ENCODE results near the gene SYT1.

SYT1 gene

DNA sequence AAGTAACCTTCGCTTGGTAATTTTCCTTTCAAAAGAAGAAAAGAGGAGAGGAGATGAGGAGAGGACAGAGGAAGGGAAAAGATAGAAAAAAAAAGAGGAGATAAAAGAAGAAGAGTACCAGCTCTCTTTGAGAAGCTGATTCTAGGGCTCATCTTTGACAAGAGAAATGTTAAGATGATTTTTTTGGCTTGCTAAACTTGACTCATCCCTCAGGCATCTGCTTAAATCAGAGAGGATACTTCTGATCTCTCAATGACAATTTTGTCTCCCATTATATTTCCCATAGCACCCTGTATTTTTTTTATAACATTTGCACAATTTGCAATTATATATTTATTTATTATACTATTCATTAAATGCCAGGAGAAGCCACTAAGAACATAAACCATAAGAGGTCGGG lies 17.1 kb downstream of the SYT1 start:
- no peak for DNase-seq (ENCODE audit: low read depth)
- TF ChIP-seq POLR2A (IDR thresholded peaks at IDR 0.05; ENCODE audit: extremely low read depth, insufficient read length), result no peak
- TF ChIP-seq CTCF (IDR thresholded peaks at IDR 0.05; ENCODE audit: low read depth, low read length), result no peak
- no peak for TF ChIP-seq MYC (IDR thresholded peaks at IDR 0.05; ENCODE audit: low read depth, low read length)
- TF ChIP-seq MAX (IDR thresholded peaks at IDR 0.05; ENCODE audit: low read depth, low read length), result no peak
- H3K4me3 ChIP-seq (ENCODE audit: low read depth, low read length), result no peak overlapping the region

DNA sequence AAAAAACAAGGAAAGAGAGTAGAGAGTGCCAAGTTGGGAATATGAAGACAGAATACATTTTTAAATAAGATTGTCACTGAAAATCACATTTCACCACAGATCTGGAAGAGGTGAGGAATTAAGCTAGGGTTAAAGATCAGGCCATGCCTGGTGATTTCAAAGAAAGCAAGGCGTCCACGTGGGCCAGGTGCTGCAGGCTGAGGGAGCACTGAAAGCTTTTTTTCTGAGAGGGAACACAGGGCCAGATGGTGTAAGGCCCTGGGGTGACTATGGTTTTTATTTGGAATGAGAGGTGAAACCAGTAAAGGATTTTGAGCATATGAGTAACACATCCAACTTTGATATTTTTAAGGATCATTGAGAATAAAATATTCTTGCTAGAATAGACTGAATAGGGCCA lies 20.9 kb downstream of the SYT1 start:
- TF ChIP-seq MAX (IDR thresholded peaks at IDR 0.05; ENCODE audit: low read depth, low read length) (no peak), CTCF (IDR thresholded peaks at IDR 0.05; ENCODE audit: low read depth, low read length) (no peak), POLR2A (IDR thresholded peaks at IDR 0.05; ENCODE audit: extremely low read depth, insufficient read length) (no peak), MYC (IDR thresholded peaks at IDR 0.05; ENCODE audit: low read depth, low read length) (no peak)
- no peak for DNase-seq (ENCODE audit: low read depth)
- no peak overlapping the region for H3K4me3 ChIP-seq (ENCODE audit: low read depth, low read length)

DNA sequence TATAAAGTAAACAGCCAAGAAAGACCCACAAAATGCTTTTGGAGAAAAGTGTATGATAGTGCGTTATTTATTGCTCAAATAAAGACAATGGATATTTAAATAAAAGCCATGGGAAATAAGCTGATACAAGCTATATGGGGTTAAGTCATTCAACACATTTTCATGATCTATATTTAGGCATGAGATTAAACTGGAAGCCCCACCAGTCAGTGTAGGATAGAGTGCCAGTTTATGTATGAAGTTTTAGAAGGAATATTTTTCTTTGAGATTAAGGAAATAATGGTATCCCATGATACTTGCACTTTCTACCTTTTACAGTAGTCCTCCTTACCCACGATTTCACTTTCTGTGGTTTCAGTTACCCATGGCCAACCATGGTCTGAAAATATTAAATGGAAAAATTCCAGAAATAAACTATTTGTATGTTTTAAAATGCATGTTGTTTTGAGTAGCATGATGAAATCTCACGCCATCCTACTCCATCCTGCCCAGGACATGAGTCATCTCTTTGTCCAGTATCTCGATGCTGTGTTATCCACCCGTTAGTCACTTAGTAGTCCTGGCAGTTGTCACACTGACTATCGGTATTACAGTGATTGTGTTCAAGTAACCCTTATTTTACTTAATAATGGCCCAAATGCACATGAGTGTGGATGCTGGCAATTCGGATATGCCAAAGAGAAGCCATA lies 22.3 kb downstream of the SYT1 start:
- DNase-seq (ENCODE audit: low read depth), result peak; percentile 18
- TF ChIP-seq MAX (IDR thresholded peaks at IDR 0.05; ENCODE audit: low read depth, low read length) (no peak), POLR2A (IDR thresholded peaks at IDR 0.05; ENCODE audit: extremely low read depth, insufficient read length) (no peak), CTCF (IDR thresholded peaks at IDR 0.05; ENCODE audit: low read depth, low read length) (no peak), MYC (IDR thresholded peaks at IDR 0.05; ENCODE audit: low read depth, low read length) (no peak)

DNA sequence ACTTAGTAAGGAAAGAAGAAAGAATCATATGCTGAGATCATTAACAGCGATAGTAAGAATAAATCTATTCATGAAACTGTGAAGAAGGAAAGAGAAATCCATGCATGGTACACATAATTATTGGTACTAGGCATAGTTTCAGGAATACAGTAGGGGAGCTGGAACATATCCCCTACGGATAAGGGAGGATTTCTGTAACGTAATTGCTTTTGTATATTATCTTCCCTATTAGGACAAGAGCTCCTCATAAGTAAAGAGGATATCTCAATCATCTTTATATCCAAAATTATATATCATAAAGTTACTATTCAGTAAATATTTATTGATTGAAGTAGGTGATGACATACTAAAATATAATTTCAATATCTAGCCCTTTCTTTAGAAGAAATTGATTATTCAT lies 22.9 kb downstream of the SYT1 start:
- no peak overlapping the region for H3K4me3 ChIP-seq (ENCODE audit: low read depth, low read length)
- DNase-seq (ENCODE audit: low read depth), result no peak
- no peak for TF ChIP-seq CTCF (IDR thresholded peaks at IDR 0.05; ENCODE audit: low read depth, low read length)
- no peak for TF ChIP-seq POLR2A (IDR thresholded peaks at IDR 0.05; ENCODE audit: extremely low read depth, insufficient read length)
- no peak for TF ChIP-seq MYC (IDR thresholded peaks at IDR 0.05; ENCODE audit: low read depth, low read length)
- no peak for TF ChIP-seq MAX (IDR thresholded peaks at IDR 0.05; ENCODE audit: low read depth, low read length)

More for the DNA sequence above, 22.3 kb downstream of the SYT1 start:
- no peak overlapping the region for H3K4me3 ChIP-seq (ENCODE audit: low read depth, low read length)

DNA sequence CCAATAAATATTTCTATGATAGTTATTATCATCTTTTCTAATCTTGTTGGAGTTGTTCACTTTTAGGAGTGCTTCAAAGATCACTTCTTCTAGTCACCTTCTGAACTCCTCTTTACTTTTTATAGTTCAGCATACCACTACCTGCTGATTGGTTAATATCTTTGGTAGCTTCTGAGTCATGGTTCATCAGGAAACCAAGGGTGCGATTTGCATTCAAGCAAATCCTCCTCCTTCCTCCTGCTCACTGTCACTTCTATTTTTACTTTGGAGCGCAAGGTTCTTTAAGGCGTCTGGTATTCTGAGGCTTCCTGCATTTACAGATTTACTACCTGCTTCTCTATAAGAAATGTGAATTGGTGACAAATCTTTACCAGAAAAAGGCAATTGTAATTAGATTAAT lies 24.0 kb downstream of the SYT1 start:
- TF ChIP-seq CTCF (IDR thresholded peaks at IDR 0.05; ENCODE audit: low read depth, low read length), result no peak
- no peak for TF ChIP-seq POLR2A (IDR thresholded peaks at IDR 0.05; ENCODE audit: extremely low read depth, insufficient read length)
- no peak for TF ChIP-seq MAX (IDR thresholded peaks at IDR 0.05; ENCODE audit: low read depth, low read length)
- TF ChIP-seq MYC (IDR thresholded peaks at IDR 0.05; ENCODE audit: low read depth, low read length), result no peak
- DNase-seq (ENCODE audit: low read depth), result peak; percentile 16
- no peak overlapping the region for H3K4me3 ChIP-seq (ENCODE audit: low read depth, low read length)
